GM19328 (cell line): ENCODE data around the gene UBE2J2.

Experiments
- ATAC-seq: cut with Tn5 transposase; IDR thresholded peaks from one replicate; pipeline ENCODE4 v1.9.1; 2021; ENCODE audit warnings: mild to moderate bottlenecking, moderate library complexity; ENCODE audit not compliant: unreplicated experiment

UBE2J2 gene

GRCh38 chr1:1242461-1243265 lies 31.0 kb downstream of the UBE2J2 start:
- ATAC-seq = no peak

- no peak for ATAC-seq
These were observed 31.9 kb downstream of the UBE2J2 start for GRCh38 chr1:1241588-1242219.

GRCh38 chr1:1240822-1241587 lies 32.6 kb downstream of the UBE2J2 start:
- no peak for ATAC-seq

GRCh38 chr1:1240348-1240732 lies 33.3 kb downstream of the UBE2J2 start:
- no peak for ATAC-seq

GRCh38 chr1:1239614-1240347 lies 33.9 kb downstream of the UBE2J2 start:
- ATAC-seq = no peak

GRCh38 chr1:1239227-1239613 lies 34.4 kb downstream of the UBE2J2 start:
- no peak for ATAC-seq

- ATAC-seq = no peak
These were observed 34.9 kb downstream of the UBE2J2 start for GRCh38 chr1:1238702-1239178.

GRCh38 chr1:1237874-1238701 lies 35.6 kb downstream of the UBE2J2 start:
- ATAC-seq = no peak

- ATAC-seq = no peak
These were observed 36.4 kb downstream of the UBE2J2 start for GRCh38 chr1:1236945-1237873.

GRCh38 chr1:1236176-1236763 lies 37.4 kb downstream of the UBE2J2 start:
- no peak for ATAC-seq

GRCh38 chr1:1235016-1235744 lies 38.5 kb downstream of the UBE2J2 start:
- ATAC-seq = no peak

GRCh38 chr1:1234180-1234808 lies 39.4 kb downstream of the UBE2J2 start:
- no peak for ATAC-seq

GRCh38 chr1:1233567-1233892 lies 40.1 kb downstream of the UBE2J2 start:
- ATAC-seq = no peak

GRCh38 chr1:1232796-1233566 lies 40.7 kb downstream of the UBE2J2 start:
- no peak for ATAC-seq

GRCh38 chr1:1232208-1232795 lies 41.4 kb downstream of the UBE2J2 start, which contains the start of gene B3GALT6:
TSS of gene B3GALT6 (plus strand) at chr1:1232237. CDS start at chr1:1232279, 42 bp downstream.
- no peak for ATAC-seq
